HEK293 (cell line): ENCODE measurements around the gene CLGN.

Source experiments
- ATF2 ChIP-seq: fragments of 450-650 bp; formaldehyde crosslinking; IDR thresholded peaks from 2 replicates; pipeline ENCODE4 v1.5.1; 2016; ENCODE audit warnings: missing biosample characterization, missing genetic modification characterization, low read depth
- CTCF ChIP-seq: fragments of 450-650 bp; formaldehyde crosslinking; IDR thresholded peaks from 2 replicates; pipeline ENCODE4 v1.5.1; 2016; ENCODE audit warnings: missing biosample characterization, missing genetic modification characterization
- PATZ1 ChIP-seq: fragments of 450-650 bp; formaldehyde crosslinking; IDR thresholded peaks from 2 replicates; pipeline ENCODE4 v1.5.1; 2016; ENCODE audit warnings: missing biosample characterization, missing genetic modification characterization
- PRDM1 ChIP-seq: fragments of 450-650 bp; formaldehyde crosslinking; IDR thresholded peaks from 2 replicates; pipeline ENCODE4; 2016; ENCODE audit warnings: missing biosample characterization, missing genetic modification characterization
- REPIN1 ChIP-seq: fragments of 450-650 bp; formaldehyde crosslinking; IDR thresholded peaks from 2 replicates; pipeline ENCODE4 v1.5.1; 2017; ENCODE audit warnings: missing biosample characterization, missing genetic modification characterization, low read depth
- ZBTB11 ChIP-seq: fragments of 450-650 bp; formaldehyde crosslinking; conservative IDR thresholded peaks from 2 replicates; pipeline ENCODE4 v1.5.1; 2016; ENCODE audit warnings: low read depth, missing biosample characterization, missing genetic modification characterization
- ZBTB48 ChIP-seq: fragments of 450-650 bp; formaldehyde crosslinking; IDR thresholded peaks from 2 replicates; pipeline ENCODE4 v1.5.1; 2016; ENCODE audit warnings: missing biosample characterization, missing genetic modification characterization
- ZBTB7A ChIP-seq: fragments of 450-650 bp; formaldehyde crosslinking; IDR thresholded peaks from 2 replicates; pipeline ENCODE4 v1.5.1; 2016; ENCODE audit warnings: low read depth, missing biosample characterization, missing genetic modification characterization
- ZEB2 ChIP-seq: fragments of 450-650 bp; formaldehyde crosslinking; IDR thresholded peaks from 2 replicates; pipeline ENCODE4 v1.5.1; 2016; ENCODE audit warnings: missing biosample characterization, missing genetic modification characterization
- ZNF121 ChIP-seq: fragments of 450-650 bp; formaldehyde crosslinking; IDR thresholded peaks from 2 replicates; pipeline ENCODE4 v1.5.1; 2016; ENCODE audit warnings: missing biosample characterization, missing genetic modification characterization
- ZNF16 ChIP-seq: fragments of 450-650 bp; formaldehyde crosslinking; IDR thresholded peaks from 2 replicates; pipeline ENCODE4 v1.5.1; 2016; ENCODE audit warnings: low read depth, missing biosample characterization, missing genetic modification characterization
- ZNF292 ChIP-seq: fragments of 450-650 bp; formaldehyde crosslinking; IDR thresholded peaks from 2 replicates; pipeline ENCODE4 v1.5.1; 2016; ENCODE audit warnings: low read depth, missing biosample characterization, missing genetic modification characterization, borderline replicate concordance
- ZNF639 ChIP-seq: fragments of 450-650 bp; formaldehyde crosslinking; IDR thresholded peaks from 2 replicates; pipeline ENCODE4 v1.5.1; 2016; ENCODE audit warnings: missing biosample characterization, missing genetic modification characterization

- no peak for TF ChIP-seq CTCF (tag by site-specific recombination)
- TF ChIP-seq ZBTB48 (tag by site-specific recombination): no peak
- no peak for TF ChIP-seq ZNF16 (tag by site-specific recombination)
- TF ChIP-seq REPIN1 (tag by site-specific recombination): no peak
- no peak for TF ChIP-seq ZNF121
- TF ChIP-seq ATF2 (tag by site-specific recombination): no peak
- no peak for TF ChIP-seq PRDM1 (tag by site-specific recombination)
- TF ChIP-seq PATZ1: peak; percentile 58
- TF ChIP-seq ZBTB7A (tag by site-specific recombination): no peak
- no peak for TF ChIP-seq ZNF292 (tag by site-specific recombination)
- no peak for TF ChIP-seq ZNF639
- TF ChIP-seq ZEB2 (tag by site-specific recombination): peak; percentile 38
- 0 out of 2 replicates have a peak, but pooled peaks have one; percentile 22 for TF ChIP-seq ZBTB11 (tag by site-specific recombination)
Measured at GRCh38 chr4:140373328-140374129, 53.9 kb downstream of the CLGN start, which contains the start of gene SCOC.
